AG10803 (cell line): ENCODE data around the gene CAMK1D.

Experiments
- DNase-seq: peaks from one replicate; pipeline ENCODE4 v3.0.0; 2010; ENCODE audit warnings: low read depth
- H3K4me3 ChIP-seq: 2 replicates; pipeline ENCODE4 v1.5.1; 2011; ENCODE audit warnings: mild to moderate bottlenecking, low read length, control low read depth
- TF ChIP-seq, protein P1 (sequence below): conservative IDR thresholded peaks from 2 replicates; pipeline ENCODE4 v1.5.1; 2011; ENCODE audit warnings: mild to moderate bottlenecking, low read length, control low read depth, inconsistent platforms

The CAMK1D gene

DNA sequence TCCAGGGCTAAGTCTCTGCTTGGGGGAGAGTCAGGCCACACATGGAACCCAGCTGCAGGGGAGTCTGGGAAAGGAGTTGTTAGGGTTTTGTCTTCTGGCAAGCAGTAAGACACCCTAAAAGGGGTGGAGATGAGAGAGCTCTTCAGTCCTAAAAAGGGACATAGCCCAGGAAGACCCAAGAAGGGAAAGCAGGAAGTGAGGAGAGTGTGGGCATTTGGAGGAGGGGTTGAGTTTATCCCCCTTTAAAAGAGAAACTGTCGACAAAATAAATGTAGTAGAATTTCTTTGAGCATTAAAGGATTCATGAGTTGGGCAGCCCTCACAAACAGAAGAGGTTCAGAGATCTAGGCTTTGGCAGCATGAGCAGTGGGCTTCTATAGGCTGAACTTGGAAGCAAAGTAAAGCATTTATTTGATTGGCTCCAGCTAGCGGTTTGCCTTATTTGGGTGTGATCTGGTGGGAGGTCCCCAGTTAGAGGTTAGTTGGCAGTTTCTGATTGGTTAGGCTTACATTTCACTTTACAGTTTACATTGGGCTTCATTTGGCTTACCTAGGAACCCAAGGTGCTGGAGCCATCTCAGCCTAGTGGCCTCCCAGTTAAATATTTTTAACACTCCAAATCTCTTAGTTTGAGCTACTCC, 246.7 kb downstream of the CAMK1D start:
- H3K4me3 ChIP-seq = no peak overlapping the region
- DNase-seq = no peak
- TF ChIP-seq, protein P1, sequence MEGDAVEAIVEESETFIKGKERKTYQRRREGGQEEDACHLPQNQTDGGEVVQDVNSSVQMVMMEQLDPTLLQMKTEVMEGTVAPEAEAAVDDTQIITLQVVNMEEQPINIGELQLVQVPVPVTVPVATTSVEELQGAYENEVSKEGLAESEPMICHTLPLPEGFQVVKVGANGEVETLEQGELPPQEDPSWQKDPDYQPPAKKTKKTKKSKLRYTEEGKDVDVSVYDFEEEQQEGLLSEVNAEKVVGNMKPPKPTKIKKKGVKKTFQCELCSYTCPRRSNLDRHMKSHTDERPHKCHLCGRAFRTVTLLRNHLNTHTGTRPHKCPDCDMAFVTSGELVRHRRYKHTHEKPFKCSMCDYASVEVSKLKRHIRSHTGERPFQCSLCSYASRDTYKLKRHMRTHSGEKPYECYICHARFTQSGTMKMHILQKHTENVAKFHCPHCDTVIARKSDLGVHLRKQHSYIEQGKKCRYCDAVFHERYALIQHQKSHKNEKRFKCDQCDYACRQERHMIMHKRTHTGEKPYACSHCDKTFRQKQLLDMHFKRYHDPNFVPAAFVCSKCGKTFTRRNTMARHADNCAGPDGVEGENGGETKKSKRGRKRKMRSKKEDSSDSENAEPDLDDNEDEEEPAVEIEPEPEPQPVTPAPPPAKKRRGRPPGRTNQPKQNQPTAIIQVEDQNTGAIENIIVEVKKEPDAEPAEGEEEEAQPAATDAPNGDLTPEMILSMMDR = no peak

DNA sequence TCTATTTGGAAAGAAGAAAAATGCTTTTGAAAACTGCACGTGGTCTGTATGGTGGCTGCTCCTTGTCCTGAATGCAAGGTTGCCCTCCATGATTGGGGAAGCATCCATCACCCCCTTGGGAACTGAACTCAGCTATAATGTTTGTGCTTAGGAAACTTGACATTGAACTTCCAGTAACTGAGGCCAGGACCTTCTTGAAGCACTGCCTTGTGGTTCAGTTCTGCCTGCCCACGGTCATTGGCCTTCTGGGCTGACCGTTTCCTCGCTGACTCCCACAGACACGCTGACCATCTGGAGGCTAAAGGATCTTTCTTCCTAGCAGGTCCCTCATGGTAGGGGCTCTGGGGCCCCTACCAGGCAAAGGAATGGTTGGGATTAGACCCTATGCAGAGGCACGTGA, 247.8 kb downstream of the CAMK1D start:
- H3K4me3 ChIP-seq = no peak overlapping the region
- TF ChIP-seq, protein P1 = no peak
- no peak for DNase-seq

DNA sequence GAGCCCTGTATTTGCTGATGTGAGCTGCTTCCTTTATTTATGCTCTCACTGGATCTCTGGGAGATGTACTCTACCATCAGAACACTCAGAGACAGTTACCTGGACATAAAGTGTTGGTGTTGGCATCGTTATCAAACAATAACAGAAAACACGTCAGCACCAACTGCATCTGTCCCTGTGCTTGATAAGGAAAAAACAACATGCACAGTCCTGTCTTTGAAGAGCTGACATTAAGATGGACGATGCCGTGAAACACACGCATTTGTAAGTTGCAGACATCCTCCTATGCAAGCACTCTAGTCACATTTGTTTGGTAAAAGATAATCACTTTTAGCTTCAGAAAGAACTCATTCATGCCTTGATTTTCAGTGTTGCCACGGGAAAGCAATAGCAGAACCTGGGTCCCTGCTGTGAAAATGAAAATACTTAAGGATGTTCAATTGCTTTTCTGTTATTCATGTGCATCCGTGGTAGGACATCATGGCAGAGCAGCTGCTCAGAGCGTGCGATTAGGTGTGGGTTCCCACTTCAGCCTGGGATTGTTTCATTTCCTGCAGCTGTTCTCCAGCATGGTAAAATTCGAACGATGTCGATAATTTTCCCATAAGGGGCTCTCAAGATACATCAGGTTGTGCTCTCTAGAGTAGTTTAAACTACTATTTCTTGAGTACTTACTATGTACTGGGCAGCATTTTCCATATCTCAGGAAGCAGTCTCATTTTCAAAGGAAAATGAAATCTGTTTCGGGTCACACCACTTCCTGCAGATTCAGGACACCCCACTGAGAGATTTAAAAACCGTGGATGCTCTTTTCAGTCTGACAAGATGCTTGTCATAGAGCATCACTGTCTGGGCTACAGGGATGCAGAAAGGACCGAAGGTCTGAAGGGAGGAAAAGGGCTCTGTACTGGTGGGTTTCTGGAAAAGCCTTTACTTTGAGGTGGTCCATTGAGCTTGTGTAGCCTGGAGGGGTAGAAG, 248.7 kb downstream of the CAMK1D start:
- TF ChIP-seq, protein P1 = no peak
- DNase-seq = no peak
- H3K4me3 ChIP-seq = no peak overlapping the region

DNA sequence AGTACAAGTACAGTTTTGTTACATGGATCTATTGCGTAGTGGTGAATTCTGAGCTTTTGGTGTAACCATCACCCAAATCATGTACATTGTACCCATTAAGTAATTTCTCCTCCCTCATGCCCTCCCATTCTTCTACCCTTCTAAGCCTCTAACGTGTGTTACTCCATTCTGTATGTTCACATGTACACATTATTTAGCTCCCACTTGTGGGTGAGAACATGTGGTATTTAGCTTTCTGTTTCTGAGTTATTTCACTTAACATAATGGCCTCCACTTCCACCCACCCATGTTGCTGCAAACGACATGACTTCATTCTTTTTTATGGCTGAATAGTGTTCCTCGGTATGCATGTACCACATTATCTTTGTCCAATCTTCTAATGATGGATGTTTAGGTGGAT, 251.3 kb downstream of the CAMK1D start:
- no peak overlapping the region for H3K4me3 ChIP-seq
- TF ChIP-seq, protein P1 = no peak
- no peak for DNase-seq

DNA sequence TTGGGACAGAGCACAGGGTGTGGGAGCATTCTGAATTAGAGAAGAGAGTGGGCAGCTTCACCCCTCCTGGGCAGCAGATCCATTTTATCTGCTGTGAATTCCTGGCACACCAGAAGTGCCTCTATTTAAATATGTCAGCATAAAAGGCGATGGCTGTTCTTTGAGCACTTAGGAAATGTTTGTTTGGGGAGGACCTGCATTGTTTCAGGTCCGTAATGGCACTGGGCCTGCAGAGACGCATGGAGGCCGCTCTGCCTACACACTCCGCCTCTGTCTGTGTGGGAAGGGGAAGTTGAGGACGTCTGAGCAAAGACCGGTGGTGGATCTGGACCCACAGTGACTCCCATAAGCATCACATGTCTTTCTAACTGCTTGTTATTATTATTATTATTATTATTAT, 253.2 kb downstream of the CAMK1D start:
- TF ChIP-seq, protein P1 = no peak
- no peak overlapping the region for H3K4me3 ChIP-seq
- DNase-seq = no peak

DNA sequence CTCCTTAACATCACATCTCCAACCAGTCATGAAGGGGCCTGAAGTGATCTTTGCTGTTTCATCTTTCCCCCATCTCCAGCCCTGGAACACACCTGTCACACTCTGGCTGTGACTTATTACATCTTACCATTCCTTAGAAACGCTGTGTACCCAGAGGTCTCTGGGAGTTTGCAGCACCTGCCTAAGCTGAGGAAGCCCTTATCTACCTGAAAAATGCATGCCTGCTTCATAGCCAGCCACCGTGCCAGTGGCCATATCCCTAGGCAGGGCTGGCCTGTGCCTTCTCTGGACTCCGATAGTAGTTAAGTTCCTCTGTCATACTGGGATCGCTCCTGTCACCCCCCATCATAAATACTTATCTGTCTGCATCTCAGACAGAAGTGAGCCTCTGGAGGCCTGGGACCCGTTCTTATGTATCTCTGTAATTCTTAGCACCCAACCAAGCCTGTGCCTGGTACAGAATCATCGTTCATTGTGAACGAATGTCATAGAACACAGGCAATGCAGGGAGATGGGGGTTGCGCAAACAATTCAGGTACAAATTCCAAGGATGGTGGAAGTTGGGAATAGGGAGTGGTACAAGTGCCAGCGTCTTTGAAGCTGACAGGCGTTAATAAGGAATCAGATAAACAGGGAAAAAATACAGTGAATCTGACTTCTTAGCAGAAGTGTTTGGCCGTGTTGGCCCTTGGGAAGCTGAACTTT, 254.6 kb downstream of the CAMK1D start:
- TF ChIP-seq, protein P1 = no peak
- DNase-seq = no peak
- no peak overlapping the region for H3K4me3 ChIP-seq
